Measurements from ENCODE around the gene TC2N. TPM values are rescaled to one million over a fixed set of nuclear protein-coding genes. Genes with fewer than 3 reads are reported as not detected.

The TC2N gene
- total RNA-seq, 1 experiment from 2014 or later: 16.4 TPM

GRCh38 chr14:91835197-91835919, 32.0 kb downstream of the TC2N start:
- peaks cover 33 to 41% of the 10 kb centered on the region in 2 experiments for H3K4me1 Mint-ChIP-seq
- Histone ChIP-seq H2BK12ac (ENCODE audit: insufficient read length, low read depth, low read length) (no peak overlapping the region), H3K18ac (ENCODE audit: insufficient read length, low read depth, low read length) (no peak overlapping the region), H4K20me1 (ENCODE audit: control insufficient read depth, insufficient read depth, insufficient read length) (no peaks in the 10 kb centered on the region), H3K27ac (ENCODE audit: insufficient read length, low read depth, low read length) (no peak overlapping the region), H3K4ac (ENCODE audit: low read depth, low read length) (no peak overlapping the region), H3K23ac (ENCODE audit: insufficient read length, low read depth, low read length) (no peak overlapping the region), H2BK15ac (ENCODE audit: low read depth, low read length) (no peak overlapping the region; the same call in 1 of the 2 replicates), H2AFZ (ENCODE audit: low read length) (no peak overlapping the region), H3K14ac (ENCODE audit: insufficient read depth, low read length) (no peak overlapping the region), H2BK120ac (ENCODE audit: low read depth, low read length, poor library complexity, severe bottlenecking) (peak overlapping the region; percentile 25), H3K9me3 (ENCODE audit: control insufficient read depth, low read depth, low read length) (no peaks in the 10 kb centered on the region), H2BK20ac (ENCODE audit: low read depth, low read length, poor library complexity, severe bottlenecking) (no peak overlapping the region), H4K8ac (replicated peaks; ENCODE audit: insufficient read length, low read depth, low read length) (no peak overlapping the region), H4K91ac (ENCODE audit: insufficient read length, low read depth, low read length) (no peak overlapping the region), H3K4me2 (ENCODE audit: insufficient read depth, insufficient read length, low read length) (peak overlapping the region; percentile 84), H3K56ac (ENCODE audit: insufficient read length, low read depth, low read length) (no peak overlapping the region), H2AK5ac (ENCODE audit: insufficient read length, low read length) (no peak overlapping the region), H3K23me2 (ENCODE audit: insufficient read length, low read depth, low read length, poor library complexity, severe bottlenecking) (peaks cover 3% of the 10 kb centered on the region), H3K79me1 (ENCODE audit: insufficient read depth, low read depth, low read length, poor library complexity, severe bottlenecking) (no peaks in the 10 kb centered on the region), H3K27me3 (ENCODE audit: insufficient read depth, low read length) (no peaks in the 10 kb centered on the region), H3K79me2 (ENCODE audit: insufficient read depth, low read length) (no peaks in the 10 kb centered on the region; the same call in 1 of the 2 replicates), H3K9ac (ENCODE audit: extremely low read depth, insufficient read length, low read length) (peak overlapping the region; percentile 13), H3K4me1 (ENCODE audit: insufficient read depth, low read length) (peaks cover 2% of the 10 kb centered on the region; the same call in 1 of the 2 replicates), H2BK5ac (ENCODE audit: insufficient read length, low read length) (no peak overlapping the region), H4K5ac (ENCODE audit: insufficient read length, low read depth, low read length) (no peak overlapping the region), H3T11ph (ENCODE audit: low read length) (no peak overlapping the region)
- peaks cover 6% of the 10 kb centered on the region; the same call in 1 of the 2 replicates for H3K27me3 Mint-ChIP-seq (ENCODE audit: low read depth)
- H3K36me3 Mint-ChIP-seq (ENCODE audit: insufficient read depth in 1 of 3, low read depth in 3 of 3): no peaks in the 10 kb centered on the region
- TF ChIP-seq CTCF (conservative IDR thresholded peaks at IDR 0.05): no peak
- peak overlapping the region; percentile 80 to 88 for H3K4me3 Mint-ChIP-seq
- H3K27ac Mint-ChIP-seq: no peak overlapping the region
- no CpG with 5 or more reads among the region's 19 CpGs for WGBS (ENCODE audit: extremely low coverage, insufficient read length, low lambda C conversion rate)
- DNase-seq: no peak
- no peaks in the 10 kb centered on the region for H3K9me3 Mint-ChIP-seq
